RWPE2 (cell line): Measurements from ENCODE around the gene F7.

Experiments used
- ATAC-seq: fragments of 200-7000 bp; cut with Tn5 transposase; 3 replicates; pipeline ENCODE4 v1.9.1; 2021; ENCODE audit warnings: low read depth
- DNase-seq: peaks from one replicate; pipeline ENCODE4 v3.0.0-alpha.2; 2020; ENCODE audit warnings: low spot score
- H3K27ac ChIP-seq: fragments of 450-650 bp; 2 replicates; pipeline ENCODE4 v1.5.1; 2017; ENCODE audit warnings: mild to moderate bottlenecking; ENCODE audit not compliant: poor library complexity, severe bottlenecking
- H3K27me3 ChIP-seq: fragments of 250-450 bp; sonication (Bioruptor Pico); 2 replicates; pipeline ENCODE4 v1.5.1; 2021; ENCODE audit warnings: mild to moderate bottlenecking, moderate library complexity; ENCODE audit not compliant: insufficient read depth, poor library complexity, severe bottlenecking
- H3K36me3 ChIP-seq: fragments of 250-450 bp; sonication (Bioruptor Pico); 2 replicates; pipeline ENCODE4 v1.5.1; 2020; ENCODE audit warnings: low read depth, mild to moderate bottlenecking, moderate library complexity
- H3K4me1 ChIP-seq: fragments of 250-450 bp; sonication (Bioruptor Pico); 2 replicates; pipeline ENCODE4 v1.5.1; 2021; ENCODE audit warnings: mild to moderate bottlenecking, moderate library complexity; ENCODE audit not compliant: insufficient read depth, poor library complexity, severe bottlenecking
- H3K4me3 ChIP-seq: fragments of 250-450 bp; sonication (Bioruptor Pico); 2 replicates; pipeline ENCODE4 v1.5.1; 2021; ENCODE audit warnings: mild to moderate bottlenecking, moderate library complexity; ENCODE audit not compliant: severe bottlenecking
- H3K9me3 ChIP-seq: fragments of 250-450 bp; sonication (Bioruptor Pico); 2 replicates; pipeline ENCODE4 v1.5.1; 2021; ENCODE audit warnings: mild to moderate bottlenecking, moderate library complexity; ENCODE audit not compliant: severe bottlenecking
- CTCF ChIP-seq: fragments of 450-650 bp; IDR thresholded peaks from one replicate; pipeline ENCODE4 v1.5.1; 2017; ENCODE audit warnings: mild to moderate bottlenecking, moderate library complexity; ENCODE audit not compliant: poor library complexity, severe bottlenecking

The F7 gene

GRCh38 chr13:113146750-113147149 lies 41.2 kb downstream of the F7 start:
- ATAC-seq (no peak), DNase-seq (no peak)
- H3K27ac ChIP-seq: no peak overlapping the region
- H3K27me3 ChIP-seq: no peaks in the 10 kb centered on the region
- no peak overlapping the region for H3K4me3 ChIP-seq
- no peaks in the 10 kb centered on the region for H3K36me3 ChIP-seq
- TF ChIP-seq CTCF: no peak
- H3K9me3 ChIP-seq: no peaks in the 10 kb centered on the region
- H3K4me1 ChIP-seq: no peaks in the 10 kb centered on the region

- H3K4me3 ChIP-seq: no peak overlapping the region
- TF ChIP-seq CTCF: no peak
- DNase-seq: no peak
- H3K36me3 ChIP-seq: no peaks in the 10 kb centered on the region
- H3K27ac ChIP-seq: no peak overlapping the region
- no peak for ATAC-seq
- H3K9me3 ChIP-seq: no peaks in the 10 kb centered on the region
- H3K27me3 ChIP-seq: no peaks in the 10 kb centered on the region
- no peaks in the 10 kb centered on the region for H3K4me1 ChIP-seq
Measured at GRCh38 chr13:113147206-113147605, 41.6 kb downstream of the F7 start.

GRCh38 chr13:113148407-113148806 lies 42.8 kb downstream of the F7 start:
- Histone ChIP-seq H3K36me3 (no peaks in the 10 kb centered on the region), H3K27ac (no peak overlapping the region), H3K27me3 (no peaks in the 10 kb centered on the region), H3K4me3 (no peak overlapping the region), H3K4me1 (no peaks in the 10 kb centered on the region), H3K9me3 (no peaks in the 10 kb centered on the region)
- TF ChIP-seq CTCF: no peak
- ATAC-seq (no peak), DNase-seq (no peak)

- no peaks in the 10 kb centered on the region for H3K9me3 ChIP-seq
- no peak for ATAC-seq
Measured at GRCh38 chr13:113148940-113149503, 43.4 kb downstream of the F7 start.

More at GRCh38 chr13:113148940-113149503, 43.4 kb downstream of the F7 start:
- no peaks in the 10 kb centered on the region for H3K36me3 ChIP-seq
- DNase-seq: no peak
- no peaks in the 10 kb centered on the region for H3K27me3 ChIP-seq
- TF ChIP-seq CTCF: no peak
- H3K4me3 ChIP-seq: no peak overlapping the region
- no peak overlapping the region for H3K27ac ChIP-seq
- H3K4me1 ChIP-seq: no peaks in the 10 kb centered on the region
